ENCODE results near the gene IMPG2. TPM values are rescaled to one million over a fixed set of nuclear protein-coding genes. Genes with fewer than 3 reads are reported as not detected.
A peak's percentile ranks its signal among the peaks of the same experiment; 100 is the strongest.

Gene IMPG2
- total RNA-seq, 1 experiment from 2014 or later, result 0.50 TPM

GRCh38 chr3:101182734-101183133 is 137.6 kb downstream of the IMPG2 start:
- CTCF ChIA-PET, result no interaction called here
- Mint-ChIP-seq H3K4me1 (ENCODE audit: low read depth, unreplicated experiment) (peaks cover 19% of the 10 kb centered on the region), H3K4me3 (ENCODE audit: low read depth, unreplicated experiment) (no peak overlapping the region), H3K9me3 (ENCODE audit: low read depth, unreplicated experiment) (peaks cover 4% of the 10 kb centered on the region), H3K27ac (ENCODE audit: unreplicated experiment) (no peak overlapping the region), H3K36me3 (ENCODE audit: insufficient read depth, unreplicated experiment) (peaks cover 5% of the 10 kb centered on the region), H3K27me3 (ENCODE audit: unreplicated experiment) (no peaks in the 10 kb centered on the region)
- TF ChIP-seq, protein P1, sequence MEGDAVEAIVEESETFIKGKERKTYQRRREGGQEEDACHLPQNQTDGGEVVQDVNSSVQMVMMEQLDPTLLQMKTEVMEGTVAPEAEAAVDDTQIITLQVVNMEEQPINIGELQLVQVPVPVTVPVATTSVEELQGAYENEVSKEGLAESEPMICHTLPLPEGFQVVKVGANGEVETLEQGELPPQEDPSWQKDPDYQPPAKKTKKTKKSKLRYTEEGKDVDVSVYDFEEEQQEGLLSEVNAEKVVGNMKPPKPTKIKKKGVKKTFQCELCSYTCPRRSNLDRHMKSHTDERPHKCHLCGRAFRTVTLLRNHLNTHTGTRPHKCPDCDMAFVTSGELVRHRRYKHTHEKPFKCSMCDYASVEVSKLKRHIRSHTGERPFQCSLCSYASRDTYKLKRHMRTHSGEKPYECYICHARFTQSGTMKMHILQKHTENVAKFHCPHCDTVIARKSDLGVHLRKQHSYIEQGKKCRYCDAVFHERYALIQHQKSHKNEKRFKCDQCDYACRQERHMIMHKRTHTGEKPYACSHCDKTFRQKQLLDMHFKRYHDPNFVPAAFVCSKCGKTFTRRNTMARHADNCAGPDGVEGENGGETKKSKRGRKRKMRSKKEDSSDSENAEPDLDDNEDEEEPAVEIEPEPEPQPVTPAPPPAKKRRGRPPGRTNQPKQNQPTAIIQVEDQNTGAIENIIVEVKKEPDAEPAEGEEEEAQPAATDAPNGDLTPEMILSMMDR (IDR thresholded peaks at IDR 0.05; ENCODE audit: unreplicated experiment), result no peak
- intact Hi-C loops (cut with micrococcal nuclease; ENCODE audit: unreplicated experiment), result no loop called here
- no TSS peak for BruUV-seq (replicated peaks)
- DNase-seq, result peak; percentile 35

DNA sequence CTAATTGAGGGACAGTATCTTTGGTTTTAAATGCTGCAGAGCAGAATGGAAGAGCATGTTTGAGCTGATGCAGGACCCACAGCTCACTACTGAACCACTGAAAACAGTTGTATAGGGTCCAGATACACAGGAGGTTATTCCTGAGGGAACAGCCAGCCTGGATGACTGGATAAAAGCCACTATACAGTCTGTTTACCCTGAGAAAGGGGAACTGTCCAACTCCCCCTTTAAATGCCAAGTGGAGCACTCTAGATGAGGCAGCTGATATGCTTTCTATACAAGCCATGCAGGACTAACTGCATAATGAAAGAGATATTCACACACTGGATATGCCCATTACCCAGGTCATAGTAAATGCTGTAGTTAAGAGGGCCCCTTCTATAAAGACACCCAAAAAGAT is 138.6 kb downstream of the IMPG2 start:
- TF ChIP-seq, protein P1 (IDR thresholded peaks at IDR 0.05; ENCODE audit: unreplicated experiment), result no peak
- no peak overlapping the region for H3K27ac Mint-ChIP-seq (ENCODE audit: unreplicated experiment)
- no peak for DNase-seq
- no peaks in the 10 kb centered on the region for H3K27me3 Mint-ChIP-seq (ENCODE audit: unreplicated experiment)
- no TSS peak for BruUV-seq (replicated peaks)
- intact Hi-C loops (cut with micrococcal nuclease; ENCODE audit: unreplicated experiment), result no loop called here
- no peak overlapping the region for H3K4me3 Mint-ChIP-seq (ENCODE audit: low read depth, unreplicated experiment)
- CTCF ChIA-PET, result interaction anchor here (0.6 kb wide), 1 partner anchor 1286 kb away, joined by 3 read pairs; no protein-coding TSS in a partner anchor
- H3K4me1 Mint-ChIP-seq (ENCODE audit: low read depth, unreplicated experiment), result peaks cover 19% of the 10 kb centered on the region
- H3K9me3 Mint-ChIP-seq (ENCODE audit: low read depth, unreplicated experiment), result no peaks in the 10 kb centered on the region
- H3K36me3 Mint-ChIP-seq (ENCODE audit: insufficient read depth, unreplicated experiment), result peaks cover 3% of the 10 kb centered on the region

DNA sequence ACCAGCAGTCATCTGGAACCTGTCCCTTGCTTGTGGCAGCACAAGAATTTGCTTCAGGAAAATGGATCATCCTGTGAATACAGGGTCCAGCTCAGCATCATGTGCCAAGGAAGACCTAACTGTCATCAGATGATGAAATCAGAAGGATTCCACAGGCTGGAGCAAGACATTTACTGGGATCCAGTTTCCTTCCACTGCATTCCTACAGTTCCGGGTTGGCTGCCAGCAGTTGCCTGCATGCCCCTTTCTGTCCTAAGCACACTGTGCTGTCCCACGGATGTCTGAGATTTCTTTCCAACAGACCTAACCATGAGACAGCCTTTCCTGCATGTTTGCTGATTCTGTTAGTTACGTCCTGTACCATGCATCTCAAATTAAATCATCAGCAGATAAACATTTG is 140.7 kb downstream of the IMPG2 start:
- no peak overlapping the region for H3K27ac Mint-ChIP-seq (ENCODE audit: unreplicated experiment)
- H3K4me3 Mint-ChIP-seq (ENCODE audit: low read depth, unreplicated experiment), result no peak overlapping the region
- no peak for DNase-seq
- CTCF ChIA-PET, result no interaction called here
- no peaks in the 10 kb centered on the region for H3K9me3 Mint-ChIP-seq (ENCODE audit: low read depth, unreplicated experiment)
- no peaks in the 10 kb centered on the region for H3K36me3 Mint-ChIP-seq (ENCODE audit: insufficient read depth, unreplicated experiment)
- BruUV-seq (replicated peaks), result no TSS peak
- H3K27me3 Mint-ChIP-seq (ENCODE audit: unreplicated experiment), result no peaks in the 10 kb centered on the region
- H3K4me1 Mint-ChIP-seq (ENCODE audit: low read depth, unreplicated experiment), result peaks cover 19% of the 10 kb centered on the region
- intact Hi-C loops (cut with micrococcal nuclease; ENCODE audit: unreplicated experiment), result no loop called here
- TF ChIP-seq, protein P1 (IDR thresholded peaks at IDR 0.05; ENCODE audit: unreplicated experiment), result no peak

- H3K9me3 Mint-ChIP-seq (ENCODE audit: low read depth, unreplicated experiment), result no peaks in the 10 kb centered on the region
- CTCF ChIA-PET, result no interaction called here
Measured at GRCh38 chr3:101177577-101177976, 142.8 kb downstream of the IMPG2 start.

More at GRCh38 chr3:101177577-101177976, 142.8 kb downstream of the IMPG2 start:
- no peak overlapping the region for H3K4me3 Mint-ChIP-seq (ENCODE audit: low read depth, unreplicated experiment)
- no peaks in the 10 kb centered on the region for H3K36me3 Mint-ChIP-seq (ENCODE audit: insufficient read depth, unreplicated experiment)
- TF ChIP-seq, protein P1 (IDR thresholded peaks at IDR 0.05; ENCODE audit: unreplicated experiment), result no peak
- no peak overlapping the region for H3K27ac Mint-ChIP-seq (ENCODE audit: unreplicated experiment)
- H3K4me1 Mint-ChIP-seq (ENCODE audit: low read depth, unreplicated experiment), result peaks cover 12% of the 10 kb centered on the region
- BruUV-seq (replicated peaks), result no TSS peak
- H3K27me3 Mint-ChIP-seq (ENCODE audit: unreplicated experiment), result no peaks in the 10 kb centered on the region
- no peak for DNase-seq
- intact Hi-C loops (cut with micrococcal nuclease; ENCODE audit: unreplicated experiment), result no loop called here

Other genes with a start within 250 kb of the IMPG2 start
- 11.9 and 12.0 TPM in 2 replicates for gene SENP7, start 192.6 kb upstream of the IMPG2 start, total RNA-seq (2022)
- gene TRMT10C, start 241.3 kb upstream of the IMPG2 start, total RNA-seq (2022), result 29.7 and 30.7 TPM in 2 replicates

Measured in Calu3 (cell line).